GM18861 (cell line): ENCODE data around the gene LRRC58.
"Not testable (repeated sequence)": the region's sequence is repeated elsewhere in the genome, so short reads cannot be mapped to it uniquely, and the experiment has no call there.

Experiments used
- ATAC-seq: cut with Tn5 transposase; IDR thresholded peaks from one replicate; pipeline ENCODE4 v1.9.1; 2021; ENCODE audit not compliant: unreplicated experiment

The LRRC58 gene

GRCh38 chr3:120348991-120349854 is at the start of gene LRRC58:
TSS of gene LRRC58 (minus strand) at chr3:120349354. CDS start at chr3:120349243, 111 bp downstream.
- peak; percentile 80 for ATAC-seq

GRCh38 chr3:120396469-120396868 is 47.3 kb upstream of the LRRC58 start:
- no peak for ATAC-seq

GRCh38 chr3:120394347-120394746 is 45.2 kb upstream of the LRRC58 start:
- ATAC-seq = no peak

- no peak for ATAC-seq
Observed at GRCh38 chr3:120393761-120394160, 44.6 kb upstream of the LRRC58 start.

- no peak for ATAC-seq
Observed at GRCh38 chr3:120393243-120393642, 44.1 kb upstream of the LRRC58 start.

GRCh38 chr3:120382941-120383447 is 33.8 kb upstream of the LRRC58 start:
- no peak for ATAC-seq

- ATAC-seq = no peak
Observed at GRCh38 chr3:120381503-120381902, 32.3 kb upstream of the LRRC58 start.

- not testable (repeated sequence) for ATAC-seq
Observed at GRCh38 chr3:120377948-120378347, 28.8 kb upstream of the LRRC58 start.

- peak; percentile 71 for ATAC-seq
Observed at GRCh38 chr3:120370463-120370862, 21.3 kb upstream of the LRRC58 start.

GRCh38 chr3:120369037-120369467 is 19.9 kb upstream of the LRRC58 start:
- peak; percentile 94 for ATAC-seq

- ATAC-seq = no peak
Observed at GRCh38 chr3:120368172-120368571, 19.0 kb upstream of the LRRC58 start.

- ATAC-seq = no peak
Observed at GRCh38 chr3:120364821-120365220, 15.7 kb upstream of the LRRC58 start.

GRCh38 chr3:120364101-120364500 is 14.9 kb upstream of the LRRC58 start:
- ATAC-seq = no peak

- ATAC-seq = no peak
Observed at GRCh38 chr3:120357807-120358206, 8.7 kb upstream of the LRRC58 start.

- ATAC-seq = no peak
Observed at GRCh38 chr3:120355486-120355885, 6.3 kb upstream of the LRRC58 start.

- ATAC-seq = no peak
Observed at GRCh38 chr3:120353463-120353862, 4.3 kb upstream of the LRRC58 start.

GRCh38 chr3:120352017-120352416 is 2.9 kb upstream of the LRRC58 start:
- no peak for ATAC-seq

- ATAC-seq = no peak
Observed at GRCh38 chr3:120350401-120350941, 1.3 kb upstream of the LRRC58 start.

- ATAC-seq = no peak
Observed at GRCh38 chr3:120349855-120350125, 636 bp upstream of the LRRC58 start.

- ATAC-seq = peak; percentile 25
Observed at GRCh38 chr3:120348065-120348990, 826 bp downstream of the LRRC58 start.

- ATAC-seq = no peak
Observed at GRCh38 chr3:120344349-120344748, 4.8 kb downstream of the LRRC58 start.
